ENCODE measurements around the gene EFS.

DNA sequence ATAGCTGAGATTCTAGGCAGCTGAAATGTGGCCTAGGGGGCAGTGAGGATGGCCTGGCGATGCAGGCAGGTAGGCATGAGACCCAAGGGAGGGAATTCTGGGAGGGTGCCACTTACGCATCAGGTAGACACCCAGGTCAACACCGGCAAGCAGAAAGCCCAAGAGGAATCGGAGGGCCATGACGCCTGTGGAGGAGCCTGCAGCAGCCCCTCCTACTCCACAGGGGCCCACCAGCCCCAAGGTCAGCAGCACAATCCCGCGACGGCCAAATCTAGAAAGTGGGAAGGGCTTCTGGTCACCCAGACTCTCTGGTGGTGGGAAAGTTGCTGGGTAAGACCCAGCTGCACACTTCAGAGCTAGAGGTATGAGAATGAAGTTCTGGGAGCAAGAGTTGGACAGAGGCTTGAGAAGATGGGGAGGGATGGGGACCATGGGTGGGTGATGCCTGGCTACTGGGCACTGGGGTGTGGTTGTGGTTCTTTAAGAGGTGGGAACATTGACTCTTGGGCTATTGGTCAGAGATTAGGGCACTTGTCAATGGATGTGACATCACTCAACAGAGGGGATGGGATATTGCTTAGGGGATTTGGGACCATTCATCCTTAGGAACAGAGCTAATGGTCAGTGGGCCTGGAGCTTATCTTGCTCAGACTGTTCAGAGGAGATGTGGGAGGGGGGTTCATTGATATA lies 15.7 kb downstream of the EFS start:
- TF ChIP-seq, protein P1, sequence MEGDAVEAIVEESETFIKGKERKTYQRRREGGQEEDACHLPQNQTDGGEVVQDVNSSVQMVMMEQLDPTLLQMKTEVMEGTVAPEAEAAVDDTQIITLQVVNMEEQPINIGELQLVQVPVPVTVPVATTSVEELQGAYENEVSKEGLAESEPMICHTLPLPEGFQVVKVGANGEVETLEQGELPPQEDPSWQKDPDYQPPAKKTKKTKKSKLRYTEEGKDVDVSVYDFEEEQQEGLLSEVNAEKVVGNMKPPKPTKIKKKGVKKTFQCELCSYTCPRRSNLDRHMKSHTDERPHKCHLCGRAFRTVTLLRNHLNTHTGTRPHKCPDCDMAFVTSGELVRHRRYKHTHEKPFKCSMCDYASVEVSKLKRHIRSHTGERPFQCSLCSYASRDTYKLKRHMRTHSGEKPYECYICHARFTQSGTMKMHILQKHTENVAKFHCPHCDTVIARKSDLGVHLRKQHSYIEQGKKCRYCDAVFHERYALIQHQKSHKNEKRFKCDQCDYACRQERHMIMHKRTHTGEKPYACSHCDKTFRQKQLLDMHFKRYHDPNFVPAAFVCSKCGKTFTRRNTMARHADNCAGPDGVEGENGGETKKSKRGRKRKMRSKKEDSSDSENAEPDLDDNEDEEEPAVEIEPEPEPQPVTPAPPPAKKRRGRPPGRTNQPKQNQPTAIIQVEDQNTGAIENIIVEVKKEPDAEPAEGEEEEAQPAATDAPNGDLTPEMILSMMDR (optimal IDR thresholded peaks at IDR 0.05 in 1 of 3, IDR thresholded peaks at IDR 0.05 in 1 of 3, conservative IDR thresholded peaks at IDR 0.05 in 1 of 3; ENCODE audit: extremely low read depth in 1 of 3, insufficient read depth in 2 of 3, low read length in 3 of 3) = no peak
- no peak for TF ChIP-seq EZH2 (IDR thresholded peaks at IDR 0.05; ENCODE audit: low read length)
